ENCODE data around the gene POLK. TPM values are rescaled to one million over a fixed set of nuclear protein-coding genes. Genes with fewer than 3 reads are reported as not detected.
"Not testable (repeated sequence)": the region's sequence is repeated elsewhere in the genome, so short reads cannot be mapped to it uniquely, and the experiment has no call there.

POLK gene
- total RNA-seq, 1 donor, result 34.7 TPM

- H2AFZ ChIP-seq (ENCODE audit: low read length), result no peak overlapping the region
- peaks cover 13% of the 10 kb centered on the region for H3K79me2 ChIP-seq (ENCODE audit: insufficient read depth, low read length)
- TF ChIP-seq CTCF (IDR thresholded peaks at IDR 0.05; ENCODE audit: extremely low read depth, low read depth, low read length), result no peak
- no peaks in the 10 kb centered on the region for H3K27me3 ChIP-seq (ENCODE audit: insufficient read depth, low read length)
- H3K36me3 ChIP-seq (ENCODE audit: insufficient read depth, low read length), result peaks cover 26% of the 10 kb centered on the region
- peaks cover 10% of the 10 kb centered on the region for H3K4me1 ChIP-seq (ENCODE audit: insufficient read depth, low read length)
- H4K20me1 ChIP-seq (ENCODE audit: insufficient read depth, low read length), result no peaks in the 10 kb centered on the region
- H3K4me3 ChIP-seq (ENCODE audit: insufficient read depth, low read length), result no peak overlapping the region
- H3K9me3 ChIP-seq (ENCODE audit: low read depth, low read length), result no peaks in the 10 kb centered on the region
- no peak for DNase-seq (ENCODE audit: insufficient read length, low spot score, missing footprints)
- no peak overlapping the region for H3K27ac ChIP-seq (ENCODE audit: low read depth, low read length)
- no peak overlapping the region for H3K4me2 ChIP-seq (ENCODE audit: insufficient read depth, low read length)
Measured at GRCh38 chr5:75552764-75553163, 41.1 kb downstream of the POLK start.

- Histone ChIP-seq H4K20me1 (ENCODE audit: insufficient read depth, low read length) (no peaks in the 10 kb centered on the region), H2AFZ (ENCODE audit: low read length) (no peak overlapping the region), H3K4me1 (ENCODE audit: insufficient read depth, low read length) (peaks cover 10% of the 10 kb centered on the region), H3K36me3 (ENCODE audit: insufficient read depth, low read length) (peaks cover 26% of the 10 kb centered on the region), H3K27me3 (ENCODE audit: insufficient read depth, low read length) (no peaks in the 10 kb centered on the region), H3K4me2 (ENCODE audit: insufficient read depth, low read length) (no peak overlapping the region), H3K4me3 (ENCODE audit: insufficient read depth, low read length) (no peak overlapping the region), H3K27ac (ENCODE audit: low read depth, low read length) (no peak overlapping the region), H3K79me2 (ENCODE audit: insufficient read depth, low read length) (peaks cover 12% of the 10 kb centered on the region), H3K9me3 (ENCODE audit: low read depth, low read length) (no peaks in the 10 kb centered on the region)
- no peak for DNase-seq (ENCODE audit: insufficient read length, low spot score, missing footprints)
- no peak for TF ChIP-seq CTCF (IDR thresholded peaks at IDR 0.05; ENCODE audit: extremely low read depth, low read depth, low read length)
Measured at GRCh38 chr5:75553358-75553757, 41.7 kb downstream of the POLK start.

- H2AFZ ChIP-seq (ENCODE audit: low read length), result no peak overlapping the region
- no peak overlapping the region for H3K4me3 ChIP-seq (ENCODE audit: insufficient read depth, low read length)
- no peaks in the 10 kb centered on the region for H4K20me1 ChIP-seq (ENCODE audit: insufficient read depth, low read length)
- peaks cover 9% of the 10 kb centered on the region for H3K4me1 ChIP-seq (ENCODE audit: insufficient read depth, low read length)
- no peak overlapping the region for H3K27ac ChIP-seq (ENCODE audit: low read depth, low read length)
- peak; percentile 37 for DNase-seq (ENCODE audit: insufficient read length, low spot score, missing footprints)
- H3K79me2 ChIP-seq (ENCODE audit: insufficient read depth, low read length), result peaks cover 47% of the 10 kb centered on the region
- no peak for TF ChIP-seq CTCF (IDR thresholded peaks at IDR 0.05; ENCODE audit: extremely low read depth, low read depth, low read length)
- H3K4me2 ChIP-seq (ENCODE audit: insufficient read depth, low read length), result no peak overlapping the region
- H3K36me3 ChIP-seq (ENCODE audit: insufficient read depth, low read length), result peaks cover 15% of the 10 kb centered on the region
- no peaks in the 10 kb centered on the region for H3K9me3 ChIP-seq (ENCODE audit: low read depth, low read length)
- no peaks in the 10 kb centered on the region for H3K27me3 ChIP-seq (ENCODE audit: insufficient read depth, low read length)
Measured at GRCh38 chr5:75558221-75558620, 46.5 kb downstream of the POLK start.

- H3K79me2 ChIP-seq (ENCODE audit: insufficient read depth, low read length), result peaks cover 51% of the 10 kb centered on the region
- no peak for DNase-seq (ENCODE audit: insufficient read length, low spot score, missing footprints)
Measured at GRCh38 chr5:75558981-75559632, 47.4 kb downstream of the POLK start.

GRCh38 chr5:75560655-75561054, 49.0 kb downstream of the POLK start:
- H2AFZ ChIP-seq (ENCODE audit: low read length); H4K20me1 ChIP-seq (ENCODE audit: insufficient read depth, low read length); H3K4me2 ChIP-seq (ENCODE audit: insufficient read depth, low read length); H3K9me3 ChIP-seq (ENCODE audit: low read depth, low read length); H3K4me3 ChIP-seq (ENCODE audit: insufficient read depth, low read length); H3K36me3 ChIP-seq (ENCODE audit: insufficient read depth, low read length); DNase-seq (ENCODE audit: insufficient read length, low spot score, missing footprints); H3K27ac ChIP-seq (ENCODE audit: low read depth, low read length); H3K27me3 ChIP-seq (ENCODE audit: insufficient read depth, low read length): not testable (repeated sequence)
- Histone ChIP-seq H3K4me1 (ENCODE audit: insufficient read depth, low read length) (peaks cover 14% of the 10 kb centered on the region), H3K79me2 (ENCODE audit: insufficient read depth, low read length) (peaks cover 59% of the 10 kb centered on the region)

More at GRCh38 chr5:75558981-75559632, 47.4 kb downstream of the POLK start:
- peaks cover 9% of the 10 kb centered on the region for H3K4me1 ChIP-seq (ENCODE audit: insufficient read depth, low read length)
- H3K27me3 ChIP-seq (ENCODE audit: insufficient read depth, low read length), result no peaks in the 10 kb centered on the region
- peaks cover 6% of the 10 kb centered on the region for H3K36me3 ChIP-seq (ENCODE audit: insufficient read depth, low read length)
- H3K27ac ChIP-seq (ENCODE audit: low read depth, low read length), result no peak overlapping the region
- no peak overlapping the region for H2AFZ ChIP-seq (ENCODE audit: low read length)
- no peak overlapping the region for H3K4me2 ChIP-seq (ENCODE audit: insufficient read depth, low read length)
- TF ChIP-seq CTCF (IDR thresholded peaks at IDR 0.05; ENCODE audit: extremely low read depth, low read depth, low read length), result no peak
- no peak overlapping the region for H3K4me3 ChIP-seq (ENCODE audit: insufficient read depth, low read length)
- no peaks in the 10 kb centered on the region for H4K20me1 ChIP-seq (ENCODE audit: insufficient read depth, low read length)
- H3K9me3 ChIP-seq (ENCODE audit: low read depth, low read length), result no peaks in the 10 kb centered on the region

- peak overlapping the region; percentile 56 for H3K4me3 ChIP-seq (ENCODE audit: insufficient read depth, low read length)
- not testable (repeated sequence) for H3K36me3 ChIP-seq (ENCODE audit: insufficient read depth, low read length); H3K9me3 ChIP-seq (ENCODE audit: low read depth, low read length); DNase-seq (ENCODE audit: insufficient read length, low spot score, missing footprints); H2AFZ ChIP-seq (ENCODE audit: low read length); H4K20me1 ChIP-seq (ENCODE audit: insufficient read depth, low read length); H3K27me3 ChIP-seq (ENCODE audit: insufficient read depth, low read length)
- H3K4me1 ChIP-seq (ENCODE audit: insufficient read depth, low read length), result peaks cover 32% of the 10 kb centered on the region
- H3K27ac ChIP-seq (ENCODE audit: low read depth, low read length), result peak overlapping the region; percentile 100
- peak overlapping the region; percentile 67 for H3K4me2 ChIP-seq (ENCODE audit: insufficient read depth, low read length)
- peaks cover 43% of the 10 kb centered on the region for H3K79me2 ChIP-seq (ENCODE audit: insufficient read depth, low read length)
Measured at GRCh38 chr5:75565991-75566709, 54.5 kb downstream of the POLK start.

All from osteoblast (primary cell).